ENCODE results near the gene MAP7D1. TPM values are rescaled to one million over a fixed set of nuclear protein-coding genes. Genes with fewer than 3 reads are reported as not detected.

The MAP7D1 gene
- total RNA-seq, 1 donor from 2014 or later = 71.0 TPM

DNA sequence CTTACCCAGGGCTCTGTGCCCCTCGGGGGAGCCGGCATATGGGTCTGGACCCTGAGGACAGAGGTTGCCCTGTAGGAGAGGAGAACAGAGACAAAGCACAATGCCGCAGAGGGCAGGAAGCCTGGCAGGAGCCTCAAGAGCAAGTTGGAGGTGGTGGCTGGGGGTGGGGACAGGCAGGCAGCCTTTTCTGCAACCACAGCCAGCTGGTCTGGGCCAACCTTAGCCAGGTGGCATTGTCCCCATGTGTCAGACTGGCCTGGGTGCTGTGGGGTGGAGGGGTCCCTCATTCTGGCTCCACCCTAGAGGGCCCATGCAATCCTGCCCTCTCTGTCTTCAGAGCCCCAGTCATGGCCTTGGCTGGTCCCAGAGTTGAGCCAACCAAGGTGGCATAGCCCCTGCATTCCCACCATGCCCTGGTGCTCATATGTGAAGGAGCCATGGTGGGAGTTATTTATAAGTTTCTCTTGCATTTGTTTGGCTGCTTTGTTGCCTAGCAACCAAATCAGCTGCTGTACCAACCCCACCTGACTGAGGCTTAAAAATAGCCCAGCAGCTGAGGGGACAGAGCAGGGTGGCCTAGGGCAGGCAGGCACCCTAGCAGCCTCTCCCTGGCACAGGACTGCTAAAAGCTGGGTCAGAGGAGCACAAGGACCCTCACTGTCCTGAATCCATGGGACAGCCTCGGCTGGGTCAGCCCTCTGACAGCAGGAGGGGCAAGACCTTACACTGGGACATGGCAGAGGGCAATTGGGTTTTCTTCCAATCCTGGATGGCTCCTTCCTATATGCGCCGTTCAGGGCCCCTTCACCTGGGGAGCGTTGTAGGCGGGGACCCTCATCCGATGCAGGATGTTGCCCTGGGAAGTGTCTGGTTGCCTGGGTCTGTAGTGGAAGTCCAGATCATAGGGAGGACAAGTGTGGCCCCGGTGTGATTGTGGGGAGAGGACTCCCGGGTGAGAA is 19.5 kb downstream of the MAP7D1 start:
- Histone ChIP-seq H3K27ac (ENCODE audit: low read depth, low read length) (peak overlapping the region; percentile 97), H3K9ac (ENCODE audit: low read depth in 1 of 3, low read length in 3 of 3) (peak overlapping the region; percentile 87 to 96 (median 94))

DNA sequence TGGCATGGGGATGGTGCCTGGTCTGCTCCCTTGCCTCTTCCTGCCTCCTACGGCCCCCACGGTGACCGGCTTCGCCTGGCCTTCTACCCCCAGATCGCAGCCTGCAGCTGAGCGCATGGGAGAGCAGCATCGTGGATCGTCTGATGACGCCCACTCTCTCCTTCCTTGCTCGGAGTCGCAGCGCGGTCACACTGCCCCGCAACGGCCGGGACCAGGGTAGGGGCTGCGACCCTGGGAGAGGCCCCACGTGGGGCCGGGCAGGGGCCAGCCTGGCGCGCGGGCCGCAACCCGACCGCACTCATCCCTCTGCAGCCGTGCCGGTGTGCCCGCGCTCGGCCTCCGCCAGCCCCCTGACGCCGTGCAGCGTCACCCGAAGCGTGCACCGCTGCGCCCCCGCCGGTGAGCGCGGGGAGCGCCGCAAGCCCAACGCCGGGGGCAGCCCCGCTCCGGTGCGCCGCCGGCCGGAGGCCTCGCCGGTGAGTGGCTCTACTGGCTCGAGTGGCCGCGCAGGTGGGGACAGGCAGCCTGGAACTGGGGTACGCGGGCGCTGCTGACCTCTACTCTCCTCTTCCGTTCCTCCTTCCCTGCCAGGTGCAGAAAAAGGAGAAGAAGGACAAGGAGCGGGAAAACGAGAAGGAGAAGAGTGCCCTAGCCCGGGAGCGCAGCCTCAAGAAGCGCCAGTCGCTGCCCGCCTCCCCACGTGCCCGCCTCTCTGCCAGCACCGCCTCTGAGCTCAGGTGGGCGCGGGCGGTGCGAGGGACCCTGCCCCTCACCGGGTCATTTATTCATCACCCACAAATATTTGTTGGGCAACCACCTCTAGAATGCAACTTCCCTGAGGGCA is 20.4 kb downstream of the MAP7D1 start:
- Histone ChIP-seq H3K27me3 (ENCODE audit: control insufficient read depth in 3 of 3, insufficient read depth in 3 of 3, low read length in 3 of 3) (no peaks in the 10 kb centered on the region), H3K4me1 (ENCODE audit: control insufficient read depth in 3 of 3, insufficient read depth in 3 of 3, low read length in 3 of 3) (peaks cover 48 to 57% (median 57%) of the 10 kb centered on the region in 3 donors), H3K27ac (ENCODE audit: low read depth, low read length) (peak overlapping the region; percentile 97), H3K9me3 (ENCODE audit: control insufficient read depth in 3 of 3, low read length in 3 of 3) (no peaks in the 10 kb centered on the region), H3K9ac (ENCODE audit: low read depth in 1 of 3, low read length in 3 of 3) (peak overlapping the region; percentile 87 to 96 (median 94)), H3K4me3 (ENCODE audit: low read length in 3 of 3) (peak overlapping the region; percentile 53 to 71 (median 59)), H3K36me3 (ENCODE audit: control insufficient read depth in 3 of 3, insufficient read depth in 3 of 3, low read length in 3 of 3) (peaks cover 67 to 82% (median 76%) of the 10 kb centered on the region in 3 donors)

More for the DNA sequence above, 19.5 kb downstream of the MAP7D1 start:
- H3K9me3 ChIP-seq (ENCODE audit: control insufficient read depth in 3 of 3, low read length in 3 of 3) = no peaks in the 10 kb centered on the region
- H3K4me3 ChIP-seq (ENCODE audit: low read length in 3 of 3) = peak overlapping the region; percentile 59 to 71 (median 63)
- peaks cover 56 to 66% (median 66%) of the 10 kb centered on the region in 3 donors for H3K4me1 ChIP-seq (ENCODE audit: control insufficient read depth in 3 of 3, insufficient read depth in 3 of 3, low read length in 3 of 3)
- peaks cover 63 to 78% (median 71%) of the 10 kb centered on the region in 3 donors for H3K36me3 ChIP-seq (ENCODE audit: control insufficient read depth in 3 of 3, insufficient read depth in 3 of 3, low read length in 3 of 3)
- no peaks in the 10 kb centered on the region for H3K27me3 ChIP-seq (ENCODE audit: control insufficient read depth in 3 of 3, insufficient read depth in 3 of 3, low read length in 3 of 3)

DNA sequence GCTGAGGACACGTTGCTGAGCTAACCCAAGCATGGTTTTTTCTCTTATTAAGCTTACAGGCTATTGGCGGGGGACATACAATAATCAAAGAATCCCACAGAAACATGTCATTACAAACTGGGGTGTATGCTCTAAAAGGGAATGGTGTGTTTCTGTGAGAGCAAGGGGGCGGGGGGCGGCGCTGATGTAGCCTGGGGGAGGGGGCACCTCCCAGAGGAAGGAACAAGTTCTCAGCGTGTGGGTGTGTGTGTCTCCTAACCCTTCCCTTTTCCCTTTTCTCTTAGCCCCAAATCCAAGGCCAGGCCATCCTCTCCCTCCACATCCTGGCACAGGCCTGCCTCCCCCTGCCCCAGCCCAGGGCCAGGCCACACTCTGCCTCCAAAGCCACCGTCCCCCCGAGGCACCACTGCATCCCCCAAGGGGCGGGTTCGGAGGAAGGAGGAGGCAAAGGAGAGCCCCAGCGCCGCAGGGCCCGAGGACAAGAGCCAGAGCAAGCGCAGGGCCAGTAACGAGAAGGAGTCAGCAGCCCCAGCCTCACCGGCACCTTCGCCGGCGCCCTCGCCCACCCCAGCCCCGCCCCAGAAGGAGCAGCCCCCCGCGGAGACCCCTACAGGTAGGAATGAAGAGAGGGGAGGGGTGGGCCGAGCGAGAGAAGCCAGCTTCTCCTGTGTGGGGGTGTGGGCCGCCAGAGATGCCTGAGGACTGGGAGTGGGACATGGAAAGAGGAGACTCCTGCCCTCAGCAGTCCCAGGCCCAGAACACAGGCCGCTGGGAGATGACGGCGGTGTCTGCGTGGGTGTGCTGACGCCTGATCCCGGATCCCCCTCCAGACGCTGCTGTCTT is 21.9 kb downstream of the MAP7D1 start:
- H3K9me3 ChIP-seq (ENCODE audit: control insufficient read depth in 3 of 3, low read length in 3 of 3) = no peaks in the 10 kb centered on the region
- peak overlapping the region; percentile 97 for H3K27ac ChIP-seq (ENCODE audit: low read depth, low read length)
- peaks cover 59 to 71% (median 63%) of the 10 kb centered on the region in 3 donors for H3K36me3 ChIP-seq (ENCODE audit: control insufficient read depth in 3 of 3, insufficient read depth in 3 of 3, low read length in 3 of 3)
- peak overlapping the region in 2 of 3 donors; percentile 21 to 33 for H3K9ac ChIP-seq (ENCODE audit: low read depth in 1 of 3, low read length in 3 of 3)
- H3K4me1 ChIP-seq (ENCODE audit: control insufficient read depth in 3 of 3, insufficient read depth in 3 of 3, low read length in 3 of 3) = peaks cover 44 to 50% (median 47%) of the 10 kb centered on the region in 3 donors
- no peaks in the 10 kb centered on the region for H3K27me3 ChIP-seq (ENCODE audit: control insufficient read depth in 3 of 3, insufficient read depth in 3 of 3, low read length in 3 of 3)
- H3K4me3 ChIP-seq (ENCODE audit: low read length in 3 of 3) = peak overlapping the region in 1 of 3 donors; percentile 15

DNA sequence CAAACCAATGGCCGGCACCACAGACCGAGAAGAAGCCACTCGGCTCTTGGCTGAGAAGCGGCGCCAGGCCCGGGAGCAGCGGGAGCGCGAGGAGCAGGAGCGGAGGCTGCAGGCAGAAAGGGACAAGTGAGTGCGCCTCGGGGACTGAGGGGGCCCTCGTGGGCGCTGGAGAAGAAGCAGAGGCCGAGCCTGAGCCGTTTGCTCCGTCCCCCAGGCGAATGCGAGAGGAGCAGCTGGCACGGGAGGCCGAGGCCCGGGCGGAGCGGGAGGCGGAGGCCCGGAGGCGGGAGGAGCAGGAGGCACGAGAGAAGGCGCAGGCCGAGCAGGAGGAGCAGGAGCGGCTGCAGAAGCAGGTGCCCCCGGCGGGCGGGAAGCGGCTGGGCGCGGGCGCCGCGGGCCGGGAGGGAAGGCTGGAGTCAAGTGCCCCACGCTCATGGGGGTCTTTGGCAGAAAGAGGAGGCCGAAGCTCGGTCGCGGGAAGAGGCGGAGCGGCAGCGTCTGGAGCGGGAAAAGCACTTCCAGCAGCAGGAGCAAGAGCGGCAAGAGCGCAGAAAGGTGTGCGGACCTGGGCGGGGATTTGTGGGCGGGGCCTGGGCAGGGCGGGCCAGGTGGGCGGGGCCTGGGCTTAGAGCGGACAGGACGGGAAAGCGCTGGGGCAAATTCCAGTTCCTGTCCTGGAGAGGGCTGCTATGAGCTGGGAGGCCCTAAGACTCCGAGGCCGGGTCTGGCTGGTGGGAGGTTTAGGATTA is 22.7 kb downstream of the MAP7D1 start:
- peaks cover 51 to 65% (median 55%) of the 10 kb centered on the region in 3 donors for H3K36me3 ChIP-seq (ENCODE audit: control insufficient read depth in 3 of 3, insufficient read depth in 3 of 3, low read length in 3 of 3)
- H3K4me1 ChIP-seq (ENCODE audit: control insufficient read depth in 3 of 3, insufficient read depth in 3 of 3, low read length in 3 of 3) = peaks cover 41 to 51% (median 46%) of the 10 kb centered on the region in 3 donors
- no peak overlapping the region for H3K9ac ChIP-seq (ENCODE audit: low read depth in 1 of 3, low read length in 3 of 3)
- H3K9me3 ChIP-seq (ENCODE audit: control insufficient read depth in 3 of 3, low read length in 3 of 3) = no peaks in the 10 kb centered on the region
- peak overlapping the region; percentile 97 for H3K27ac ChIP-seq (ENCODE audit: low read depth, low read length)
- H3K27me3 ChIP-seq (ENCODE audit: control insufficient read depth in 3 of 3, insufficient read depth in 3 of 3, low read length in 3 of 3) = no peaks in the 10 kb centered on the region
- no peak overlapping the region for H3K4me3 ChIP-seq (ENCODE audit: low read length in 3 of 3)

DNA sequence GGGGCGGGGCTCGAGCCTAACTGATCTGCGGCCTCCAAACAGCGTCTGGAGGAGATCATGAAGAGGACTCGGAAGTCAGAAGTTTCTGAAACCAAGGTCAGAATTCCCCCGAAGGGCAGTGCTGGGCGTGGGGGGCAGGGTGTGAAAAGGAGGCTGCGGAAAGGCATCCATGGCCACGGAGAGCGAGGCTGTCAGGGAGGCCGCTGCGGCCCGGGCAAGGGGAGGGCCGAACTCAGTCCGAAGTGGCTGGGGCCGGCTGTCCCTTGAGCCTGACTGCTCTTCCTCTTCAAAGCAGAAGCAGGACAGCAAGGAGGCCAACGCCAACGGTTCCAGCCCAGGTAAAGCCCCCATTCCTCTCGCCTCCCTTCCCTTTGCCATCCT is 23.2 kb downstream of the MAP7D1 start:
- no peaks in the 10 kb centered on the region for H3K9me3 ChIP-seq (ENCODE audit: control insufficient read depth in 3 of 3, low read length in 3 of 3)
- H3K36me3 ChIP-seq (ENCODE audit: control insufficient read depth in 3 of 3, insufficient read depth in 3 of 3, low read length in 3 of 3) = peaks cover 45 to 59% (median 49%) of the 10 kb centered on the region in 3 donors
- H3K4me3 ChIP-seq (ENCODE audit: low read length in 3 of 3) = no peak overlapping the region
- H3K4me1 ChIP-seq (ENCODE audit: control insufficient read depth in 3 of 3, insufficient read depth in 3 of 3, low read length in 3 of 3) = peaks cover 35 to 45% (median 41%) of the 10 kb centered on the region in 3 donors
- no peaks in the 10 kb centered on the region for H3K27me3 ChIP-seq (ENCODE audit: control insufficient read depth in 3 of 3, insufficient read depth in 3 of 3, low read length in 3 of 3)
- no peak overlapping the region for H3K9ac ChIP-seq (ENCODE audit: low read depth in 1 of 3, low read length in 3 of 3)
- no peak overlapping the region for H3K27ac ChIP-seq (ENCODE audit: low read depth, low read length)

DNA sequence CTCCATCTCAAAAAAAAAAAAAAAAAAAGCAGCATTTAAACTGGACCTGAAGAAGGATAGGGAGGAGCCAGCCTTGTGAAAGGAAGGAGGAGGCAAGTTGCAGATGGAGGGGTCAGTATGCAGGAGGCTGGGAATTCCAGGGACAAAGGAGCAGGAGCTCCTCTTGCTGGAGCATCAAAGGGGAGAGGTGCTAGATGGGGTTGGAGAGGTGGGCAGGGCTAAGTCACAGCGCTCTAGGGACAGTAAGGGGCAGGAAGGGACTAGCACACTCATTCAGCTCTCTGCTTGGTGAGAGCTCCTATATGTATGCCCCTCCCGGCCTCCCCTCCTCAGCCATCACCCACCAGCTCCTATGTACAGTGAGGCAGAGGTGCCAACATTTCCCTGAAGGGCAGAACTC is 26.8 kb downstream of the MAP7D1 start:
- Histone ChIP-seq H3K4me1 (ENCODE audit: control insufficient read depth in 3 of 3, insufficient read depth in 3 of 3, low read length in 3 of 3) (peaks cover 8 to 17% (median 14%) of the 10 kb centered on the region in 3 donors), H3K4me3 (ENCODE audit: low read length in 3 of 3) (no peak overlapping the region), H3K27ac (ENCODE audit: low read depth, low read length) (no peak overlapping the region), H3K27me3 (ENCODE audit: control insufficient read depth in 3 of 3, insufficient read depth in 3 of 3, low read length in 3 of 3) (no peaks in the 10 kb centered on the region), H3K9ac (ENCODE audit: low read depth in 1 of 3, low read length in 3 of 3) (peak overlapping the region in 1 of 3 donors; percentile 25), H3K36me3 (ENCODE audit: control insufficient read depth in 3 of 3, insufficient read depth in 3 of 3, low read length in 3 of 3) (peaks cover 28 to 34% (median 31%) of the 10 kb centered on the region in 3 donors), H3K9me3 (ENCODE audit: control insufficient read depth in 3 of 3, low read length in 3 of 3) (no peaks in the 10 kb centered on the region)

DNA sequence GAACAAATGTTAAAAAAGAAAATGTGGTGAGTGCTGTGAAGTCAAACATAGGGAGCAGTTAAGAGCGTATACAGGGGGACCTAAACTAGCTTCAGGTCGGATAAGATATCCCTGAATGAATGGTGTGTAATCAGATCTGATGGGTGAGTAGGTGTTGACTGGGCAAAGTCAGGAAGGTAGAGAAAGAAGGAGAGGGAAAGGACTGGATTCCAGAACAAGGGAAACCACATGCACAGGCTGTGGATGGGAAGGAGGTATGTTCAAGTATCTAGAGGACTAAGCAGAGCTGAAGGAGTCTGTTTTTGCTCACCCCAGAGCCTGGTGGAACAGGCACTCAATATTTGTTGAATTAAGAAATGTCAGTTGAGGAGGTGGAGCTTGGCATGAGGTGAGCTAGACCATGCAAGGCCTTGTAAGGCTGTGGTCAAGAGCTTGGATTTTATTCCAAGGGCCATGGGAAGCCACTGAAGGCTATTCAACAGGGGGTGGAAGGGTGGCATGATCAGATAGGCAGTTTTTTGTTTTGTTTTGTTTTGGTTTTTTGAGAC is 27.4 kb downstream of the MAP7D1 start:
- Histone ChIP-seq H3K36me3 (ENCODE audit: control insufficient read depth in 3 of 3, insufficient read depth in 3 of 3, low read length in 3 of 3) (peaks cover 24 to 30% (median 29%) of the 10 kb centered on the region in 3 donors), H3K9ac (ENCODE audit: low read depth in 1 of 3, low read length in 3 of 3) (no peak overlapping the region), H3K27ac (ENCODE audit: low read depth, low read length) (no peak overlapping the region), H3K9me3 (ENCODE audit: control insufficient read depth in 3 of 3, low read length in 3 of 3) (no peaks in the 10 kb centered on the region), H3K27me3 (ENCODE audit: control insufficient read depth in 3 of 3, insufficient read depth in 3 of 3, low read length in 3 of 3) (no peaks in the 10 kb centered on the region), H3K4me3 (ENCODE audit: low read length in 3 of 3) (no peak overlapping the region), H3K4me1 (ENCODE audit: control insufficient read depth in 3 of 3, insufficient read depth in 3 of 3, low read length in 3 of 3) (peaks cover 12 to 21% (median 20%) of the 10 kb centered on the region in 3 donors)

DNA sequence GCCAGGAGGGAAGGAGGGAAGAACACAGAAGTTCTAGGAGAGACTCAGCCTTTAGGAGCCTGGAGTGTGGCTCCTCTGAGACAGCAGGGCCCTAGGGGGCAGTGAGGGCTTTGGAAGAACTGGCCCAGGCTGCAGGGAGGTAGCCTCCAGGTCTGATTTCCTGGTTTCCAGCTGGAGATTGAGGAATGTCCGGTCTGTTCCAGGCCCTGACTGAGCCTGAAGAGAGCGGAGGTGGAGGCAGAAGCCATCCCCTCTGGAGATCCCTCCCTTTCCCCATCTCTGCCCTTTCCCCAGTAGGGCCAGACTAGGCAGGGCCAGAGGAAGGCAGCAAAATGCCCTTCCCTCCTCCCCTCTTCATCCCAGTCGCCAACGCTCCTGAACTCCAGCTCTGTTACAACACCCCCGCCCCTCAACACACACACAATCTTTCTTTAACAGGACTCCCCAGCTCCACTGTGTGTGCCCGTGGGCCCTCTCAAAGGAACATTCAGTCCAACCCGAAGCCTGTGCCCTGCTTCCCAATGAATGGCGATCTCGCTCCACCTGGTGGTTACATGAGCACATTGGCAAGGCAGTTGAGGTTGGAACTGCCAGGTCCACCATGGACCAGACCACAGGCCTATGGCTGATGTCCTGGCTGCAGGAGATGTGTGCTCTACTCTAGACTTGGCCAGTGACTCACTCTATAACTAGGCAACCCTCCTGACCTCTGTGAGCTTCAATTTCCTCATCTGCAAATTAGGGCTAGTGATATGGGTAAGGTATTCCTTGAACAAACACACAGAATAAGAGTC is 32.0 kb downstream of the MAP7D1 start:
- H3K9me3 ChIP-seq (ENCODE audit: control insufficient read depth in 3 of 3, low read length in 3 of 3) = no peaks in the 10 kb centered on the region
- peak overlapping the region in 1 of 3 donors; percentile 29 for H3K4me3 ChIP-seq (ENCODE audit: low read length in 3 of 3)
- peak overlapping the region; percentile 52 to 79 (median 64) for H3K9ac ChIP-seq (ENCODE audit: low read depth in 1 of 3, low read length in 3 of 3)

More for the DNA sequence above, 32.0 kb downstream of the MAP7D1 start:
- Histone ChIP-seq H3K27me3 (ENCODE audit: control insufficient read depth in 3 of 3, insufficient read depth in 3 of 3, low read length in 3 of 3) (no peaks in the 10 kb centered on the region), H3K4me1 (ENCODE audit: control insufficient read depth in 3 of 3, insufficient read depth in 3 of 3, low read length in 3 of 3) (peaks cover 9 to 19% (median 16%) of the 10 kb centered on the region in 3 donors), H3K27ac (ENCODE audit: low read depth, low read length) (peak overlapping the region; percentile 72), H3K36me3 (ENCODE audit: control insufficient read depth in 3 of 3, insufficient read depth in 3 of 3, low read length in 3 of 3) (no peaks in the 10 kb centered on the region)
